NCI-H82 (cell line): Measurements from ENCODE around the gene PPP1R14D.
A peak's percentile ranks its signal among the peaks of the same experiment; 100 is the strongest.
"Not testable (repeated sequence)": the region's sequence is repeated elsewhere in the genome, so short reads cannot be mapped to it uniquely, and the experiment has no call there.

Experiments
- DNase-seq: peaks from one replicate; lab custom pipeline; 2025; lab: John Stamatoyannopoulos, UW

PPP1R14D gene, protein sequence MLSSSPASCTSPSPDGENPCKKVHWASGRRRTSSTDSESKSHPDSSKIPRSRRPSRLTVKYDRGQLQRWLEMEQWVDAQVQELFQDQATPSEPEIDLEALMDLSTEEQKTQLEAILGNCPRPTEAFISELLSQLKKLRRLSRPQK

DNA sequence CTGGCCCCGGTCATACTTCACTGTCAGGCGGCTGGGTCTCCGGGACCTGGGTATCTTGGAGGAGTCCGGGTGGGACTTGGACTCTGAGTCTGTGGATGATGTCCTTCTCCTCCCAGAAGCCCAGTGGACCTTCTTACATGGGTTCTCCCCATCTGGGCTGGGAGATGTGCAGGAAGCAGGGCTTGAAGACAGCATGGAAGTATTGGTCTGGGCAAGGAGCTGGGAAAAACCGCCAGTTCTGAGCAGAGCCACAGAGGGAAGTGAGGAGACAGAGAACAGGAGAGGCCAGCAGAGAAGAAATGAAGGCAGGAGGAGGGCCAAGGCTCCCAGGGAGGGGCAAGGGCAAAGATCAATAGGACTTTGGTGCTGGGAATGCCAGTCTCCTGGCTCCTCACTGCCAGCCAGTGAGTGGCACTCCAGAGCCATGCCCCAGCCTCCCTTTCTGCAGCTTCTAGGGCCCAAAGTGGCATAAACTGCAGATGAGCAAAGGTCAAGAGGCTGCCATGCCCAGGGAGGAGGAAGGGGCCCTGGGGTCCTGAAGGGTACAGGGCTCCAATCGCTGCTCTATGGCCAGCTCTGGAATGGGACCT is at the start of gene PPP1R14D:
PPP1R14D (minus strand) TSS at position 262 of the 590 bp plus-strand sequence; CDS start at position 195, 67 bp downstream.
- no peak for DNase-seq

- DNase-seq: no peak
These were observed 49.2 kb upstream of the PPP1R14D start for GRCh38 chr15:40877694-40878093.

GRCh38 chr15:40875991-40876730 is 47.7 kb upstream of the PPP1R14D start:
- no peak for DNase-seq

DNA sequence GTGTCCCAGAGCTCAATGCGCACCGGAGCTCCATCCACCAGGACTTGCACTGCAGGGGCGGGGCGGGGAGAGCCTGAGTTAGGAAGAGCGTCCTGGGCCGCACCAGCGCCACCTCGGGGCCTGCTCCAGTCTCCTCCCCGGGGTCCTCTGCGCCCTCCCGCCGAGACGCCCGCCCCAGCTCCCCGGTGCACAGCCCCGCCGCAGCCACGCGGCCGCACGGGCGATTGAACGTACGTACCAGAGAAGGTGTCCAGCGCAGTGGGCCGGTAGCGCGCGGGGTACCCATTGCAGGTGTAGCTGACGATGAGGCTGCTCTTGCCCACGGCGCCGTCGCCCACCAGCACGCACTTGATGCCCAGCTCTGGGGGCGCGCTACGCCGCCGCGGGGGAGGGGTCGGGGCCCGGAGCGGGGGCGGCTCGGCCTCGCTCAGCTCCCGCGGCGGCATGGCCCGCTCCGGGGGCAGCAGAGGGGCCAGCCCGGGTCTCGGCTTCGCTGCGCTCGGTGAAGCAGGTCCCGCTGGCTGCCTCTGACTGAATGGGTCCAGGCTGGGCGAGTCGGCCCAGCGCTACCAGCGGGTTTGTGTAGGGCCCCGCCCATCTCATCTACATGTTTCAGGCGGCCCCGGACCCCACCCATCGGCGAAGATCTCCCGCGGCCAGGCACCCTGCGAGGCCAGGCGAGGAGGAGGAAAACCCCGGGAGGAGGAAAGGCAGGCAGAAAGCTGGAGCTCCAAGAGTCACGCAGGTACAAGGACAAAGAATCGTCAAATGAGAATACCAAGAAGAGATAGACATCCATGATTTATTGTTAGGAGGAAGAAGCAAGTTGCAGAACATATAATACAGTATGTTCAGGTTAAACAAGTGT is 45.4 kb upstream of the PPP1R14D start, which contains the start of gene RHOV:
RHOV (minus strand) TSS at position 541 of the 868 bp plus-strand sequence; CDS start at position 446, 95 bp downstream.
- DNase-seq: peak; percentile 91

DNA sequence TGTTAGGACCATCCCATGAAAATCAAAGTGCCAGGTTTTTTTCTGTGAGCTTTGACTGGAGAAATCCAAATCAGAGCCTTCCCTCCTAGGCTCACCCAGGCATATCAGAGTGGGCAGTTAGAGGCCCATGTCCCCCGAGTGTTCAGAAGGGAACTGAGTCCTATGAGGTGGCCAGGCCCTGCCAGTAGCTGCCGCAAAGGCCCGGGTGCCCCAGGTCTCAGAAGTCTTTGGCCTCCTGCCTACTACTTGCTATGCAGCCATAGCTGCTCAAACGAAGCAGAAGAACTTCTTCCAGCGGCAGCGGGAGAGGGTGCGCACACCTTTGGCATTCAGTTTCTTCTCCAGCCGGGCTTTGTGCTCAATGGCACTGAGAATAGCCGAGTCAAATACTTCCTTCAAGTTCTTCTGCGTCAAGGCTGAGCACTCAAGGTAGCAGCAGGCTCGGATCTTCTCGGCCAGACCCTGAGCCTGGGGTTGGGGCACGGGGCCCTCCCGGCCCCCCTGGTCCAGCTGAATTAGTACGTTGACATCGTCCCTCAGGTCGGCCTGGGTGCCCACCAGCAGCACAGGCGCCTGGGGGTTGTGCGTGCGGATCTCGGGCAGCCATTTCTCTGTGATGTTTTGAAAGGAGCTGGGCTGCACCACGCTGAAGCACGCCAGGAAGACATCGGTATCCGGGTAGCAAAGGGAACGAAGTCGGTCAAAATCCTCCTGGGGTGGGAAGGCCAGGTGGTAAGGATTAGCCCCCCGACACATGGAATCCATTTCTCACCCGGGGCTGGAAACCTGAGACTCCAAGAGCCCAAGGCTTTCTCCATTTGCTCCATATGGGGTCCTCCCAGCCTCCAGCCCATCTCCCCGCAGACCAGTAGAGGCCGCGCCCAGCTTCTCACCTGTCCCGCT is 44.5 kb upstream of the PPP1R14D start:
- DNase-seq: no peak

DNA sequence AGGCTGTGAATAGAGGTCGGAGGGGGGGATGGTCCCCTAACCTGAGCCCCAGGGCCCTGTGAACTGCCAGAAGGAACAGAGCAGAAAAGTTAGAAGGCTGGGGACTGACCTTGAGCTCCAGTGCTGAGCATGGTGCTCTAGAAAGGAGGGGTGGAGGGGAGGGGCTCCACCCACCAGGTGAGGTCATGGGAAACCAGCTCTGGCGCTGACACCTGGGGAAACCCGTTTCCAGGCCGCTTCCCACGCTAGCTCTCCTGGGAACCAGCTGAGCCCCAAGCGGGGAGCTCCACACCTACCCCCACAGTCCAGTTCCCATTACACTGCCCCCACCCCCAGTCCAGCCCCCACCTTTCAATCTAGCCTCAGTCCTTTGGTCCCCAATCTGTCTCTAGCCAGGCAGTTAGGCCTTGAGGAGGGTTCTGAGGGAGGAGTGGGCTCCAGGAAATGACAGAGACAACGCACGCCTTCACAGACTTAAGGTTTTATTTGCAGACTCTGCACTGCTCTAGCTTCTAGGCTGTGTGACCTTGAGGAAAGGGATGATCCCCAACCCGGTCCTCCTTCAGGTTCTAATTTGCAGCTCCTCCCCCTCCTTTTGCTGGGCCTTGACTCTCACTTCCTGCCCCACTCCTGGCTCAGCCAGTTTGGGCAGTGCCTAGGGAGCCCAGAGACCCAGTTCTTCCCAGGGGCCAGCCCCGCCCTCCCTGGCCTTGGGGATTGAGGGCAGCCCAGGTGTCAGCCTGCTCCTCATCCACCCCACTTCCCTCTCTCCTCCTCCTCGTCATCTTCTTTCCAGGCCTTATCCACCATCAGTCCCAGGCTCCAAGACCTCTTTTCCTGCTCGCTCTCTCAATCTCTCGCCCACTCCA is 43.5 kb upstream of the PPP1R14D start:
- DNase-seq: no peak

- no peak for DNase-seq
These were observed 42.2 kb upstream of the PPP1R14D start for GRCh38 chr15:40870716-40871115.

DNA sequence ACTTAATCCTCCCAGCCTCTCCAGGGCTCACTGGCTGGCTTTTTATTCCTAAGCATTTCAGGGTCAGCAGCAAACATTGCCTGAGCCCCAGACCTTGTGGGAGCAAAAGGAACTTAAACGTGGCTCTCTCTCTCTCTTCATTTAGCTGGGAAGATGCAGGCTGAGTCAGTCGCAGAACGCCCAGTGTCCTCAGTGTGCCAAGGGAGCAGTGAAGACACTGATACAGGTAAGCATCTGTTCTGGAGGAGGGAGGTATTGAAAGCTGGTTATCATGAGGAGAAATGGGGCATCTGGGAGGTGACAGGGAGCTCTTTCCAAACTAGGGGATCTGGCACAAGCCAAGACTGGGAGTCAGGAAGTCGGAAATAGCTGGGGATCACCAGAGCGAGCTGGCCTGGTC is 41.2 kb upstream of the PPP1R14D start:
- peak; percentile 45 for DNase-seq

GRCh38 chr15:40867199-40867598 is 38.7 kb upstream of the PPP1R14D start:
- no peak for DNase-seq

GRCh38 chr15:40863660-40864270 is 35.3 kb upstream of the PPP1R14D start:
- DNase-seq: no peak

- DNase-seq: not testable (repeated sequence)
These were observed 32.6 kb upstream of the PPP1R14D start for GRCh38 chr15:40861147-40861546.

- DNase-seq: peak; percentile 91
These were observed 30.8 kb upstream of the PPP1R14D start for GRCh38 chr15:40859206-40859851.

DNA sequence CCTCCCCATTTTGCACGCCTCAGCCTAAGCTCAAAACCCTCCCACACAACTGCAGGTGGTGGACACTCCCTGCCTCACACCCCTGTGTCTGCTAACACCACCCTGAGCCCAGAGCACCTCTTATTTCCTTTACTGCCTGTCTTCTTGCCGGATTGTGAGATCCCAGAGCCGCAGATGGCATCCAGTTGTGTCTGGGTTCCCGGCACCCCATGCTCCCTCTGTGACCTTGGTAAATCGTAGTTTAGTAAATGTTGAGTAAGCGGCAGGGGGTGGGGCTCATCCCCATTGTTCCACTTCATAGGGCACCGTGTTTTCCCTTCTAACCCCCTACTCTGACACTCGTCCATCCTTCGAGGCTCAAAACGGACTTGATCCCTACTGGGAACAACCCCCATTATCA is 30.2 kb upstream of the PPP1R14D start:
- no peak for DNase-seq

DNA sequence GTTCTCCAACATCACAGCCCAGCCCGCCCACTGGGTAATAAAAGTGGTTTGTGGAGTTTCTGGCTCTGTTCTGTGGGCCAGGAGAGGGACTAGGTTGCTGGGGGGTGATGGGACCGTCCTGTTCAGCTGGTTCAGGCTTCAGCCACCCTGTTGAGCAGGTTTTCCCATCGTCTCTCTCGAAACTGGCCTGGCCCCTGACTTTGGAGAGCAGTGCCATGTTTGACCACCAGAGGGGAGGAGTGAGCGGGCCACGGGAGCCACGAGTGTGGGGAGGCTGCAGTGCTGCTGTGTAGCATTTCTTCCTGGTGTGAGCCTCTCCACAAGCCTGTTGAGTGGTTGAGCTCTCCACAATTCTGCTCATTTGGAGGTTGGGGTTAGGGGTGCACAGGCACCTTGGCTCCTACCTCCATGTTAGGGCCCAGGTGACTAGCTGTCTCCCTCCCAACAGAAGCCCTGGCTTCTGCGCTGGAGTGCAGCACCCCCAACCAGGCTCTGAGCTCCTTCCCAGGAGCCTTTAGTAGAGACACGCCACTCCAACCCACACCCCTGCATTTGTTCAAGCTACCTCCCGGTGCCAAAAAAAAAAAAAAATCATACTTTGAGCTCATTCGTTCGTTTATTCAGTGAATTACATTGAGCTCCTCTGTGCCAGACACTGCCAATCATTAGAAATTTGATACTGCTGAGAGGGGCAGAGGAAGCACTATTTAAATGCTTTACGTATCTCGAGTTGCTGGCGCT is 29.3 kb upstream of the PPP1R14D start:
- peak; percentile 86 for DNase-seq

DNA sequence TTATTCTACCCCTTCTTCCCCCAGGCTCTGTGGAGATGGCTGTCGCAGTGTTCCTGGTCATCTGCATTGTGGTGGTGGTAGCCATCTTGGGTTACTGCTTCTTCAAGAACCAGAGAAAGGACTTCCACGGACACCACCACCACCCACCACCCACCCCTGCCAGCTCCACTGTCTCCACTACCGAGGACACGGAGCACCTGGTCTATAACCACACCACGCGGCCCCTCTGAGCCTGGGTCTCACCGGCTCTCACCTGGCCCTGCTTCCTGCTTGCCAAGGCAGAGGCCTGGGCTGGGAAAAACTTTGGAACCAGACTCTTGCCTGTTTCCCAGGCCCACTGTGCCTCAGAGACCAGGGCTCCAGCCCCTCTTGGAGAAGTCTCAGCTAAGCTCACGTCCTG is 28.2 kb upstream of the PPP1R14D start:
- DNase-seq: no peak

- no peak for DNase-seq
These were observed 27.3 kb upstream of the PPP1R14D start for GRCh38 chr15:40855706-40856234.

GRCh38 chr15:40854161-40854560 is 25.7 kb upstream of the PPP1R14D start:
- no peak for DNase-seq

DNA sequence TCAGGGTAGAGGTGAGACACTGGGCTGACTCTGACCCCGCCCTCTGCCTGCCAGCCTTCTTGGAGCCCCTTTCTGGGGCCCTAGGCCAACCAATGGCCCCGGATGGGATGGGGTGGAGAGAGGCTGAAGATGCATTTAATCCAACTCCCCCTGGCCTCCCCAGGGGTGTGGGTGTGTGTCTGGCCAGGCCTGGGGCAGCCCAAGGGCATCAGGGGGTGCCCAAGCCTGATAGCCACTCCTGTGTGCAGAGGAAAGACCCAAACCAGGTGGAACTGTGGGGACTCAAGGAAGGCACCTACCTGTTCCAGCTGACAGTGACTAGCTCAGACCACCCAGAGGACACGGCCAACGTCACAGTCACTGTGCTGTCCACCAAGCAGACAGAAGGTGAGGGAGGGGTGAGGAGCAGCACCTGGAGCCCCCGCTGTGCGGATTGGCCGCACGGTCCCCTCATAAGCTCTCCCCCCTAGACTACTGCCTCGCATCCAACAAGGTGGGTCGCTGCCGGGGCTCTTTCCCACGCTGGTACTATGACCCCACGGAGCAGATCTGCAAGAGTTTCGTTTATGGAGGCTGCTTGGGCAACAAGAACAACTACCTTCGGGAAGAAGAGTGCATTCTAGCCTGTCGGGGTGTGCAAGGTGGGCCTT is 24.9 kb upstream of the PPP1R14D start:
- DNase-seq: no peak
